HG02943 (cell line): ENCODE measurements around the gene GNAS-AS1.

Experiments
- ATAC-seq: cut with Tn5 transposase; IDR thresholded peaks from one replicate; pipeline ENCODE4 v1.9.1; 2021; ENCODE audit warnings: mild to moderate bottlenecking, low read depth, moderate library complexity; ENCODE audit not compliant: unreplicated experiment

The GNAS-AS1 gene

DNA sequence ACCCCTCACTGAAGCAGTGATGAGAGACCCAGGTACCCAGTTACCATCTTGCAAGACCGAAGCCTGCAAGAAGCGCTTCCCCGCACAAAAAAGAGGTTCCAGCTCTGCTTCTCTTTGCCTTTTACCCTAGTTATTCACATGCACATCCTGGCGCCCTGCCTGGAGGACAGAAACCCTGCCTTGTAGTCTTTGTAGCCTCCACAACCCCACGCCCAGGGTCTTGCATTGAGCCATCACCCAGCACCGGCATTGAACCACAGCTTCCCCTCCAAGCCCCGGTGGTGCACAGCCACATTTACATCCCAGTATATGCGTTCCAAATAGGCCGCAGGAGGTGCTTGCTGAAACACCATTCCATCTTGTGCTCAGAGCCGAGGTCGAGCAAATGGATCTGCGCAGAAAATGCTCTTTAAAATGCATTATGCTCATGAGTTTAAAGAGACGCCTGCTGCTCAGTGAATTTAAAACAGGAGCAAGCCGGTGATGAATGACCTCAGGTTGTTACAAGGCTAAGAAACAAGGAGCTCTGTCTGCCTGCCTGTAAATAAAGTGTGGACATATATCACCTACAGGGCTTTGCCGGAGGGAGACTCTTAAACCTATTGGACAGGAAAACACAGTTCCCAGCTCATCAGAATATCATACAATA lies 61.7 kb downstream of the GNAS-AS1 start:
- ATAC-seq = no peak

DNA sequence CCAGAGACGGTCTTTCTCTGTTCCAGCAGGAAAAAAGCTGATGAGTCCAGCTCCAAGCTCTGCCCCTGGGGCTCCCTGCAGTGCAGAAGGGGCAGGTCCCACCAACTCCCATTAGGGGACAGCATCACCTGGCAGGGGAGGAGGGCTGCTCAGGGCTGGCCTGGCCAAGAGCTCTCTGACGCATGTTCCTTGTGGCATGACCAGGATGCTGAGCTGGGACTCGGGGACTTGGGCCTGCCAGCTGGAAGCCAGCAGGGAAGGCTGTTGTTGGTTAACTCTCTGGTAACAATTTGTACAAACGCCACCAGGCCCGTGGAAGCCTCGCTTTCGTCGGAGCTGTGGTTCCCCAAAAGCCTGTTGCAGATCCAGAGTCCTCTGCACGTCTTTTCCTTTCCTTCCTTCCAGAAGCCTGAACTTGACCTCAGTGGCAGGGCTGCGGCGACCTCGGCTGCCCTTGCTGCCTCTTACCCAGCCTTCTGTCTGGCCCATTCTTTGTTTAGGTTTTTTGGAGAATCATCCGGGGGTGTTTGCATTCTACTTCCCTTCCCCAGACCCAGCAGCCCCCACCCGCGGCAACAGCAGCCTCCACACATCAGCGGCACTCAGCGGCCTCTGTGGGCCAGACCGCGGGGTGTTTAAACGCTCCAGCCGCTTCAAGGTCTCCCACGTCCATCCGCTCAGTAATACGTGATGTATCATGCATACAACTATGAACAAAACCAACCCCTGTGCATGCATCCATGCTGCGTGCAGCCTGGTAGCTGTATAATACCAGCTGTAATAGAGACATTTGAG lies 63.3 kb downstream of the GNAS-AS1 start:
- ATAC-seq = no peak

DNA sequence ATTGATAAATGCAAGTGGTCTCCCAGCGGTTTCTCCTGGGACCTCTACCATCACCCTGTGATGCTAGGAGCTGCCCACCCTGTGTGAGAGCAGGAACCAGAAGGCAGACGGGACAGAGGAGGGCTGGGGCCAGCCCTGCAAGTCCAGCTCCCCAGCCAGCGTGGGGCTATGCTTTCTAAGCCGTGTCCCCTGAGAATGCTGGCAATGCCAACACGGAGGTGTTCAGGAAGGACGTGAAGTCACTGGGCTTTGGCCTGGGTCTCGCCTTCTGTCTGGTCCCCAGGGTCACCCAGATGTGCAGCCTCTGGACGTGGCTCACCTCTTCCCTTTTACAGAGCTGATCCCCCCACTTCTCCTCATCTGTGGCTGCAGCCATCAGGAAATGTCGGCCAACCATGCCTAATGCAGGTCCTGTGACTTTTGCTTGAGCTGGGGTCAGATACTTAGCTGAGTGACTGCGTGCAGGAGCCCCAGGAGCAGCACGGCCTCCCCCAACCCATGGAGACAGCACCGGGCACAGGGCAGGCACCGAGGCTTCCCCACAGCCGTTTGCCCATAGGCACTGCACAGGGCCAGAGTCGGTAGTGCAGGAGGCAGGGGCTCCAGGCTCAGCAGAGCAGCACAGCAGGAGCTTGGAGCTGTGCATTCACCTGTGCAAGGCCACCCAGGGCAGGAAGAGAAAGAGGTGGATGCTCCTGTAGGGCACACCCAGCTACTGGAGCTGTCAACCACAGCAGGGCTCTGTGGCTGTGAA lies 66.2 kb downstream of the GNAS-AS1 start:
- no peak for ATAC-seq

DNA sequence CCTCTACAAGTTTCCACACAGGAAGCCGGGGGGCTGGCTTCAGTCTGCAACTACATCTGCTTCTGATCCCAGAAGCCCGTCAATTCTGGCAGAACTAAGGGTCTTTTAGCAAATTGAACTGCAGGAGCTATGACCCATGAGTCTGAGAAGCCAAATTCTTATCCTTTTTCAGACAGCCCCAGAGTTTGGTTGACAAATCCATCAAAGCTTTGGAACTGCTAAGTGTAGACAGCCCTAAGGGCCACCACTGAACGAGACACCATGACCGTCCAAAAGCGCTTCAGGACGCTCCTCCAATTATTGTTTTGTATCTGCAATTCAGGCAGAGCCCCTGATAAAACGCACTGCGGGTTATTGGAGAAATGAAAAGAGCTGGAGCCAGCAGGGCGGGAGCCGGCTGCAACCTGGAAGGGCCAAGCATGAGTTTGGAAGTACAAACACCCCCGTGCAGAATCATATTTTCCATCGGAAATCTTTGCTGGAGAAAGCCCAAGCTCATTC lies 67.1 kb downstream of the GNAS-AS1 start:
- ATAC-seq = no peak

DNA sequence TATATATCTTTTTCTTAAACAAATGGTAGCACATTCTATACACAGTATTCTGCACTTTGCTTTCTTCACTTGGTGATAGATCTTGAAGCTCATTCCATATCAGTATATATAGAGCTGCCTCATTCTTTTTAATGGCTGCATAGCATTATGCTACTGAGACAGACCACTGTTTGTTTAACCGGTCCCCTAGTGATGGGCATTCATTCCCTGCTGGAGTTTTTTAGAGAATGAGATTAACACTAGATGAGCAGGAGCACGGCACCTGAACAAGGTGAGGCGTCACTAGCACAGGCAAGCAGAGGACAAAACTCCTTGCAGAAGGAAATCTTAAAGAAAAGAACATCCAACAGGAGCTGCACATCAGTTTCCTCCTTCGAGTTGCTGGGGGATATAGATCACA lies 69.6 kb downstream of the GNAS-AS1 start:
- no peak for ATAC-seq

DNA sequence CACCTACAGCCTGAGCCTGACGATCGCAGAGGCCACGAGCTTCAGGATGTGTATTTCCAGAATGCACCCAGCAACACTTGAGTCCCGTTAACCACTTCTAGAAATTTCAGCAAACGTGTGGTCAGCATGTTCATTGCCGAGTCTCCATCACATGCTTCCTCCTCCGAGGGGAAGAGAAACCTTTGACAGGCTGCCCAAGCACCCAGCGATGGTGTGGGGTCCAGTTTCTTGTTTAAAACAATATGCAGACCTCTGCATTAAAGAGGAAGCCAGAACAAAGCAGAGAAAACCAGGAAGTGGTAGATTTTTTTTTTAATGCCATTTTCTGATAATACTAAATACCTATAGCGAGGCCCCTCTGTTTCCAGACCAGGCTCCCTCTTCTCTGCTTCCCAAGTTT lies 71.9 kb downstream of the GNAS-AS1 start:
- ATAC-seq = no peak

DNA sequence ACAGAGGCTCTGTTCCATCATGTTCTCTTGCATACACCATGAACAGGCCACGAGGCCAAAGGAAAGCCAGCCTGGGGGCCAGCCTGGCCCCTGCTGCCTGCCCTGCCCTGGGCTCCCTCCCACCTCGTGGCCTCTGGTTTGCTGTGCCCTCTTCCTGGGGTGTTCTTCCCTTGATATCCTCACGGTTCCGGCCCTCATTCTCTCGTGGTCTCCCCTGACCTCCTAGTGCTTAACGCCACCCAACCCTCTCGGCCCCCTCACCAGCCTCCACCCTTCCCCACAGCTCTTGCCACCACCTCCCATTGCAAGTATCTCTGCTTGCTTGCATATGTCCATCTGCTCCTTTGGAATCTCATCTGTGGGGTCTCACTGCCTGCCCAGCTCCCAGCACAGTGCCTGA lies 73.0 kb downstream of the GNAS-AS1 start:
- no peak for ATAC-seq

DNA sequence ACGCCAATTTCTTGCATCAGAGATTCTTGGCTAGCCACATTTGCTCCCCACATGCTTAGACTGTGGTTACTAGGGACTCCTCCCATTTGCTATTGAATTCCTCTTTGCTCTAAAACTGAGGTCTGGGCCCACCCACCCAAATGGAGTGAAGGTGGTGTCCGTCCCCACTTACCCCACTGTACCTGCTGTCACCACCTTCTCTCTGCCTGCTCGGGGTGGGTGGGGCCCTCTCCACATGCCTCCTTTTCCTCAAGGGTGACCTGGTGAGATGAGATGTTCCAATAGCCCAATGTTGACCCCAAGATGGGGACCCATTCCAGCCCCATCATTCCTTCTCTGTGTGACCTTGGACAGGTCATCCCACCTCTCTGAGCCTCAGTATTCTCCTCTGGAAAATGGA lies 74.6 kb downstream of the GNAS-AS1 start:
- no peak for ATAC-seq

DNA sequence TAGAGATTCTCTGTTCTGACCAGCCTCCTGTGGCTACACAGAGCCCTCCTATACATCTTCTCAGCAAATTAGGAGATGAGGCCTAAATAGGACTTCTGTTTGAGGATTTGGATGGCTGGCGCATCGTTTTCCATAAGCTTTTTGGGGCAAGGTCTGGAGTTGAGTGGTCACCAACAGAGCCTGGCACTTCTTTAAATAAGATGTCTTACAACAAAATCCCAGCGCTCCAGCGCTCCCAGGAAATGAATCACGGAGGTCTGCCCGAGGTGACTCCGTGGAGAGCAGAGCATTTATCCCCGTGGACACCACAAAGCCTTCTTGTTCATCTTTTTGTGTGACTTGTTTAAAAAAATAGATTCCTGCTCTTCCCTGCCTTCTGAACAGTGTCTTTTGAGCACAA lies 75.3 kb downstream of the GNAS-AS1 start:
- no peak for ATAC-seq

DNA sequence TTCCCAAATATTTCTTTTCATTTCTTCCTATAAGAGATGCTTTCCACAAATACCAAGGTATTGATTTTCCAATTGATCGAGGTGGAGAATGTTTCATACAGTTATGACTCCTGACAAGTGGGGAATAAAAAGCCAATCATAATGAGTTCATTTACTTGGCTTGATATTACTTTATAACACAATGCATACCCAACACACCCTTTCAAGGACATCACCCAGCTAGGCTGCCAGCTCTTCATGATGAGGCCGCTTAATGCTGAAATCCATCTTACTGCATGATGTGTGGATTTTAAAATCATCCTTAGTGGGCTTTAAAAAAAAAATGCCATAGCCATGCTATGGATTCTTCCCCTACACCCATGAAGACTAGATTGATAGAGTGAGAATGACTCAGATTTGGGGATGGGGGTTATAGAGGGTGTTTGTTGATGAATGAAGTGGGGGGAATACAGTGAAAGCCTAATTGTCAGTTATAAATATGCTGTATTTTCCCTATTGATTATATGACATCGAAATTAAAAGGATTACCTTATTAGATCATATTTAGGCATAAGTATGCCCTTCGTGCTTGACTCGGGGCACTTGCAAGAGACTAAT lies 75.9 kb downstream of the GNAS-AS1 start:
- ATAC-seq = no peak

DNA sequence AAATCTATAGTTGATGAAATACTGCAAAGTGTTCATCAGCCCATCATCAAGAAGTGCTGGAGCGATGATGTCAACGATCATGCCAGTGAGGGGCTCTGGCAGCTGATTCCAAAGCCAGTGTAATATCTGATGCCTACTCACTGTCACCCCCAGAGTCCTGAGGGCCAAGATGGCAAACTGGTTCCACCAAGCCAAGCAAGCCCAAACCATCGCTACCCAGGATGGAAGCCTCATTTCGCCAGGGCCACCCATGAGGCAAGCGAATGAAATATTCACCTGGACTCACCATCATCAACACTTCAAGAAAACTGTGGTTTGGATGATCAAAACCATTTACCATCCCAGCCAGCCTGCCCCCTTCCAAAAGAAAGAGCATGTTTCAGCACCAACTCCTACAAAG lies 76.5 kb downstream of the GNAS-AS1 start:
- no peak for ATAC-seq

DNA sequence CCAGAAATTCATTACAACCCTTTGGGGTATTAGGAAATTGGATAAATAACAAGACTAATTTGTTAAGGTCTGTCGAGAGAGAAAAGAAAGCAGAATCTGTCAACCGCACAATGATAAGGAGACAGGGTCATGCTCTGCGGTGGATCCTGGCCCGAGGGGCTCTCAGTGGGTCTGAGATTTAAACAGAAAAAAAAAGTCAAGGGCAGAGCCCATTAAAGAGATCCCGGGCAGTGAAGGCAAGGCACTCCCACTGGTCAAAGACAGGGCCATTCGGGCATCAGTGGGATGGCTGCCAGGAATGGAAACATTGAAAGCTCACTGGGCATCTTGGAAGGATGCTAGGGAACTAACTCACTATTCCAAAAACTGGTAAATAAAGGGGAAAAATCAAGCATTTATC lies 77.9 kb downstream of the GNAS-AS1 start:
- ATAC-seq = no peak
